Measurements from ENCODE around the gene SMG5.

The SMG5 gene

DNA sequence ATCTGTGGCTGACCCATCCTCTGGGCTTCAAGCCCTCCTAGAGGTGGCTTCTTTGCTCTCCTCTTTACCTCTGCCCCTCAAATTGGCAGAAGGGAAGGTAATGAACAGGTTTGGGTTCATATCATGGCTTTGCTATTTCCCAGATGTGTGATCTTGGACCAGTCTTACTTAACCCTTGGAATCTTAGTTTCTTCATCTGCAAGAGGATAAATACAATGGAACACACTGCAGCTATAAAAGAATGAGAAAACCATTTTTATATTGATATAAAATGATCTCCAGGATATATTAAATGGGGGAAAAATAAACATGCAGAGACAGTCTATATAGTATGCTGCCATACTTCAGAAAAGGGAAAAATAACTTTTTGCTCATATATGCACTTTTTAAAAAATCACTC, 7.2 kb upstream of the SMG5 start:
- DNase-seq, result no peak
- H3K27ac Mint-ChIP-seq, result no peak overlapping the region
- peaks cover 55% of the 10 kb centered on the region for H3K36me3 Mint-ChIP-seq (ENCODE audit: low read depth)
- H3K9me3 Mint-ChIP-seq, result no peaks in the 10 kb centered on the region
- H3K27me3 Mint-ChIP-seq, result no peaks in the 10 kb centered on the region
- peaks cover 12% of the 10 kb centered on the region for H3K4me1 Mint-ChIP-seq (ENCODE audit: low read depth)
- H3K4me3 Mint-ChIP-seq, result no peak overlapping the region

DNA sequence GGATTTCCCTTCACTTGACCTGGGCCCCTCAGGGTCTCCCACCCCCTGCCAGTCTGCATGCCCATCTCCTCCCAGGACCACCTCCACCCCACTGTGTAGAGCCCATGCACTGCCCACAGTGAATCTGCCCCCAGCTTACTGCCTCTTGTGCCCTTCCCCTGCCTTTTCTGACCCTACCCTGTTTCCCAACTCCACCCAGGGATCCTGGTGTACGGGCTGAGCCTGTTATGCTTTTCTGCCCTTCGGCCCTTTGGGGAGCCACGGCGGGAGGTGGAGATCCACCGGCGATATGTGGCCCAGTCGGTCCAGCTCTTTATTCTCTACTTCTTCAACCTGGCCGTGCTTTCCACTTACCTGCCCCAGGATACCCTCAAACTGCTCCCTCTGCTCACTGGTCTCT, 3.4 kb upstream of the SMG5 start:
- no peaks in the 10 kb centered on the region for H3K27me3 Mint-ChIP-seq
- H3K9me3 Mint-ChIP-seq, result no peaks in the 10 kb centered on the region
- H3K36me3 Mint-ChIP-seq (ENCODE audit: low read depth), result peaks cover 65% of the 10 kb centered on the region
- peak overlapping the region; percentile 40 for H3K27ac Mint-ChIP-seq
- no peak overlapping the region for H3K4me3 Mint-ChIP-seq
- peaks cover 24% of the 10 kb centered on the region for H3K4me1 Mint-ChIP-seq (ENCODE audit: low read depth)
- no peak for DNase-seq

DNA sequence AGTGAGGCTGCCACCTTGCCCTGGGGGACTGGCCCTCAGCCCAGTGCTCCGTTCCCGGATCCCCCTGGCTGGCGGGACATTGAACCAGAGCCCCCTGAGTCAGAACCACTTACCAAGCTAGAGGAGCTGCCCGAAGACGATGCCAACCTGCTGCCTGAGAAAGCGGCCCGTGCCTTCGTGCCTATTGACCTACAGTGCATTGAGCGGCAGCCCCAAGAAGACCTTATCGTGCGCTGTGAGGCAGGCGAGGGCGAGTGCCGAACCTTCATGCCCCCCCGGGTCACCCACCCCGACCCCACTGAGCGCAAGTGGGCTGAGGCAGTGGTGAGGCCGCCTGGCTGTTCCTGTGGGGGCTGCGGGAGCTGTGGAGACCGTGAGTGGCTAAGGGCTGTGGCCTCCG, 2.8 kb upstream of the SMG5 start:
- no peaks in the 10 kb centered on the region for H3K9me3 Mint-ChIP-seq
- no peak for DNase-seq
- H3K4me3 Mint-ChIP-seq, result no peak overlapping the region
- H3K27ac Mint-ChIP-seq, result no peak overlapping the region
- H3K36me3 Mint-ChIP-seq (ENCODE audit: low read depth), result peaks cover 68% of the 10 kb centered on the region
- peaks cover 30% of the 10 kb centered on the region for H3K4me1 Mint-ChIP-seq (ENCODE audit: low read depth)
- H3K27me3 Mint-ChIP-seq, result no peaks in the 10 kb centered on the region

DNA sequence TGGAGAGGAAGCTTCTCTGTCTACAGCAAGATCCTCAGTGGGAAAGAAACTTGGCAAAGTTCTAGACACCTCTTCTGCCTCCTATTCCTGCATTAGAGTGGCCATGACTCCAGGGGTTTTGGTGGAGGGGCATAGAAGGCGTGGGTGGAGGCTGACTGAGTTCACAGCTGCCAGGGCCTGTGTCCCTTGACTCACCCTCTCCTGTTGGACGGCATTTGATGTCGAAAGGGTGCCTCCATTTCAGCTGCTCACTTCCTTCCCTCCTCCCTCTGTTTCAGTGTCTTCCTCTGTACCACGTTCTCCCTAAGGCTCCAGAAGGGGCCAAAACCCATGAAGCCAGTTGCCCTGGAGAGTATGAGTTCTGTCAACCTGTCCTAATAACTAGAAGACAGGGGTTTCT, 2.1 kb upstream of the SMG5 start:
- Mint-ChIP-seq H3K4me3 (no peak overlapping the region), H3K4me1 (ENCODE audit: low read depth) (peaks cover 35% of the 10 kb centered on the region), H3K36me3 (ENCODE audit: low read depth) (peaks cover 68% of the 10 kb centered on the region), H3K27me3 (no peaks in the 10 kb centered on the region), H3K27ac (no peak overlapping the region), H3K9me3 (no peaks in the 10 kb centered on the region)
- DNase-seq, result no peak

DNA sequence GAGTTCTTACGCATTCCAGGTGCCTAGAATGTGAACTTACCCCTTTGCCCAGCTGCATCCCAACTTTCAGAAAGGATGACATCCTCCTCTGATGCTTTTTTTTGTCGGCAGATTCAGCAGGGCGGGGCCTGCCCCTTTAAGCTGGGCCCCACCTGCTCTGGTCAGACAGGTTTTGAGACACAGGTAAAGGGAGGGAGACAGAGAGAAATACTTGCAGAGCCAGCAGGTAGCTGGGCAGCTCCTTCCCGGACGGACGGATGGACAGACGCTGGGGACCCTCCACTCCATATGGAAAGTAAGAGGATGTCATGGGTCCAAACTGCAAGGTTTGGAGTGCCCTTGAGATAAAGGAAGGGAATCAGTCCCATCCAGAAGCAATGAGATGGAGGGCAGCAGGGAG, 1.5 kb upstream of the SMG5 start, which contains the start of gene TMEM79:
TMEM79 (plus strand) TSS at position 214 of the 400 bp plus-strand sequence. CDS start 902 bp downstream, outside the sequence.
- peaks cover 39% of the 10 kb centered on the region for H3K4me1 Mint-ChIP-seq (ENCODE audit: low read depth)
- H3K4me3 Mint-ChIP-seq, result peak within 1 kb of the TSS; percentile 88

DNA sequence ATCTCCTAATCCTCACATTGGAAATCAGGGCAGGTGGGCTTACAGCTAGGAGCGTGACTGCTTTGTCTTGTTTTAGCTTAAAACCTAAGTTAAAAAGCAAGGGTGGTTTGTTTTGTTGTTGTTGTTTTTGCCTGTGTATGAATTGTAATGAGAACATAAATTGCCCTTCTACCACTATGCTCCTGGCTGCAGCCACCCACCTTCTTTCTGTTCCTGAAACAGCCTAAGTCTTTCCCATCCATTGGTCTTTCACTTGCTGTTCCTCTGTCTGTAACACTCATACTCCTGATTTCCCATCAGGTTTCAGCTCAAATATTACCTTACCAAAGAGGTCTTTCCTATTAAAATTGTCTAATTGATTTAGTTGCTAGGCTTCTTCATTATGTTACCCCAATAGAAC, 896 bp upstream of the SMG5 start:
- Mint-ChIP-seq H3K27me3 (no peaks in the 10 kb centered on the region), H3K4me1 (ENCODE audit: low read depth) (peaks cover 39% of the 10 kb centered on the region), H3K27ac (peak overlapping the region; percentile 94), H3K9me3 (no peaks in the 10 kb centered on the region), H3K36me3 (ENCODE audit: low read depth) (peaks cover 72% of the 10 kb centered on the region), H3K4me3 (peak overlapping the region; percentile 88)
- no peak for DNase-seq

More for the DNA sequence above, 1.5 kb upstream of the SMG5 start, which contains the start of gene TMEM79:
- no peaks in the 10 kb centered on the region for H3K9me3 Mint-ChIP-seq
- H3K36me3 Mint-ChIP-seq (ENCODE audit: low read depth), result peaks cover 71% of the 10 kb centered on the region
- H3K27me3 Mint-ChIP-seq, result no peaks in the 10 kb centered on the region
- DNase-seq, result no peak
- H3K27ac Mint-ChIP-seq, result peak within 1 kb of the TSS; percentile 94

DNA sequence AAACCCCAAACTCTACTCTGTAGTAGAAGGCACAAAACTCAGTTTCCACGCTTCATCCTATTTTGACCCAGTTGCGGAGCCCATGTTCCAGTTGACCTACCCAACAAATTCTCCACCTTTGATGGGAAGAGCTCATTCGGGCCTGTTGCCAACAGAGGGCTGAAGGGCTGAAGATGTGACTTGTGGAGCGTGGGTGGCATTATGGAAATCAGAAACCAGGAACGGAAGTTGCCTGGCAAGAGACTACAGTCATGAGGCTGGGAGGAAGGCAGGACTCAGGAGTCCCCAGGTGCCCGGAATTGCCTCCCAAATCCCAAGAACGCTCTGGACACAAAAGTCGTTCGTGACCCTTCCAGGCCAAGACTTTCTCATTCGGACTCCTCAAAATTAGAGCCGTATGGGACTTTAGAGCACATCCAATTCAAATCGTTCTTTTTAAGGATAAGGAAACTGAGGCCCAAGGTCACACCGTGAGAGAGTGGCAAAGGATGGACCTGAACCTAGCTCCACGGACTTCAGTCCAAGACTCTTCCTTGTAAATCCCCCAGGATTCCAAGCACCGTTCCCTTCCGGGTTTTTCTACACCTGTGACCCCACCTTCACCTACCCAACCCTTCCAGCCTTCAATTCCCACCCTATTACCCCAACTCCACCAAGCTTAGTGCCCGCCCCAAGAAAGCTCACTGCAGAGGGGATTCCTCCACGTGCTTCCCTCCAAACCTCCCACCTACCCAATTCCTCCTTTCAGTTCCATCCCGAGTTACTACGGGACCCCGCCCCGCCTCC, 739 bp downstream of the SMG5 start:
- DNase-seq, result peak; percentile 49
- Mint-ChIP-seq H3K27ac (peak overlapping the region; percentile 94), H3K27me3 (no peaks in the 10 kb centered on the region), H3K36me3 (ENCODE audit: low read depth) (peaks cover 83% of the 10 kb centered on the region), H3K4me1 (ENCODE audit: low read depth) (peaks cover 39% of the 10 kb centered on the region), H3K4me3 (peak overlapping the region; percentile 88), H3K9me3 (no peaks in the 10 kb centered on the region)

DNA sequence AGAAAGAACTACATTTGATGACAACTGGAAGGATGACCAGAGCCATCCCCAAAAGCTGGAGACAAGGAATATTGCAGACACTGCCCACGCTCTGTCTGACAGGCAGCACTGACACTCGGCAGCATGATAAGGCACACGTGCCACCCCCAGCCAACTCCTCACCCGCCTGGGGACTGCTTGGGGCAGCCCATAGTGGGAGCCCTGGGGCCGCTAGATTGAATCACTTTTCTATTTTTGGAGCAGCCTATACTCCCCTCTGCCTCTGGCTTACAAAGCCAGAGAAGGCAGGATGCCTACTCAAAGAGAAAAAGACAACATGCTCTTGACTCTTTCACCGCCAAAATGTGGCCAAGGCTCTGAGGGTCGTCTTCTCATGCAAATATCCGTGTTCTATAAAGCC, 1.3 kb downstream of the SMG5 start:
- peaks cover 39% of the 10 kb centered on the region for H3K4me1 Mint-ChIP-seq (ENCODE audit: low read depth)
- peak overlapping the region; percentile 94 for H3K27ac Mint-ChIP-seq
- DNase-seq, result peak; percentile 62
- no peaks in the 10 kb centered on the region for H3K9me3 Mint-ChIP-seq
- H3K36me3 Mint-ChIP-seq (ENCODE audit: low read depth), result peaks cover 85% of the 10 kb centered on the region
- no peaks in the 10 kb centered on the region for H3K27me3 Mint-ChIP-seq
- peak overlapping the region; percentile 88 for H3K4me3 Mint-ChIP-seq

DNA sequence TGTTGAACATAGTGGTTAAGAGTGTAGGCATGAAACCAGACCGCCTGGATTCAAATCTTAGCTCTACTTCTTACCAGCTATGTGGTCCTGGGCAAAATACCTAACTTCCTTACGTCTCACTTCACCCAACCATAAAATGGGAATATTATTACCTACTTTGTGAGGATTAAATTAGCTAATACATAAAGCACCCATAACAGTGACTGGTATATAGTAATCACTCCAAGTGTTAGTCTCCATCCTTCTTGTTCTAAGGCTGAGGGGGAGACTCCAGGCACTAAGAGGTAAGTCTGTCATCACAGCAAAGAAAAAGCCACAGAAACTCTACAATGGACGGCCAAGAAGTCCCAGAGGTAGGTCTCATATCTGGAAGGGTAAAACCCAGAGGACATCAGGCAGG, 2.8 kb downstream of the SMG5 start:
- Mint-ChIP-seq H3K9me3 (no peaks in the 10 kb centered on the region), H3K4me1 (ENCODE audit: low read depth) (peaks cover 36% of the 10 kb centered on the region), H3K27me3 (no peaks in the 10 kb centered on the region), H3K36me3 (ENCODE audit: low read depth) (peaks cover 85% of the 10 kb centered on the region), H3K27ac (peak overlapping the region; percentile 94), H3K4me3 (peak overlapping the region; percentile 88)
- DNase-seq, result no peak

DNA sequence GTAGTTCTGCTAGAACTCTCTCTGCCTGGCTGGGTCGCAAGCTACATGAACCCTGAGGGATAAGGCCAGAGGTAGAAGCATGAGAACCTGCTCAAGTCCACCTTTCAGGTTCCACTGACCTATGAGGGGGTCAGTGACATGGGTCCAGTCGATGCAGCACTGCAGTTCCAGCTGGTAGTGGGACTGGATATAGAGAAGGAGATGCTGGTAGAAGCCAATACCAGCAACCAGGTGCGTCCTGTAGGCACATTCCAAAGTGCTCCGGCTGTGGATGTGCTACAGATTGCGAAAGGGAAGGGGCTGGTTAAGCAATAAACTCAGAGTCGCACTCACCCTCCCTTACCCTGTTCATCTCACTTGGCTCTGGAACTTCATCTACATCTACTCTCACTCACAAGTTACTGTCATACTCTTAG, 5.7 kb downstream of the SMG5 start:
- Mint-ChIP-seq H3K27me3 (no peaks in the 10 kb centered on the region), H3K4me1 (ENCODE audit: low read depth) (peaks cover 21% of the 10 kb centered on the region), H3K9me3 (no peaks in the 10 kb centered on the region), H3K36me3 (ENCODE audit: low read depth) (peaks cover 99% of the 10 kb centered on the region), H3K4me3 (no peak overlapping the region), H3K27ac (no peak overlapping the region)
- DNase-seq, result no peak

DNA sequence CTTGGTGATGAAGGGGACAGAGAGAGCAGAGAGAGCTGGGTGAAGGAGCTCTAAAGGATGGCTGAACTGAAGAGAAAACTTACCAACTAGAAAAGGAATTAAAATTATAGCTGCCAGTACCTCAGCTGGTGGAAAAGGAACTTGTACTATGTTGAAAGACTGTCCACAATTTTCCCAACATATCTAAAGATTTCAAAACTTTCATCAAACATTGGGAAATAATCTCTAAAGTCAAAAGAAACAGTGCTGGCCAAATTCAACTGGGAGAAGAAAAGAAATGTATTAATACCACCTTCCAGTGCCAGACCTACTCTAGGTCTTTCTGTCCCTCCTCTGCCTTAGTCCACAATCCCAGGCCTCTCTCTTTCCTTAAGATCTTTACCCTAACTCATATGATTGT, 6.1 kb downstream of the SMG5 start:
- peaks cover 20% of the 10 kb centered on the region for H3K4me1 Mint-ChIP-seq (ENCODE audit: low read depth)
- H3K27me3 Mint-ChIP-seq, result no peaks in the 10 kb centered on the region
- H3K4me3 Mint-ChIP-seq, result no peak overlapping the region
- H3K9me3 Mint-ChIP-seq, result no peaks in the 10 kb centered on the region
- H3K36me3 Mint-ChIP-seq (ENCODE audit: low read depth), result peaks cover 99% of the 10 kb centered on the region
- H3K27ac Mint-ChIP-seq, result peak overlapping the region; percentile 29
- no peak for DNase-seq

DNA sequence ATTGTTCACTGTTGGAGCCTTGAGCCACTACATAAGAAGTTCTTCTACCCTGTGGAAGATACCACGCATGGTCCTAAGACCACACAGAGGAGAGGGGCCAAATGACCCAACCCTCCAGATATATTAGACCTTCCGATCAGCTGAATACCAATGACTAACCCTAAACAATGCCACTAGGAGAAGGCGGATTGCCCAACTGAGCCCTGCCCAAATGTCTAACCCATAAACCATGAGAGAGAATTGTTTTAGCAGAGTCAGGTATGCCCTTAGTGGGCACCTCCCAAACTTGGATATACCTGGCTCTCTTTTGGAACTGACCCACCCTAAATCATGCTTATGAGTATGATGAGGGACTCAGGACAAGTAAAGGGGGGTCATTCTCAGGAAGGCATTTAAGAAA, 12.3 kb downstream of the SMG5 start:
- no peaks in the 10 kb centered on the region for H3K4me1 Mint-ChIP-seq (ENCODE audit: low read depth)
- no peak overlapping the region for H3K4me3 Mint-ChIP-seq
- H3K9me3 Mint-ChIP-seq, result no peaks in the 10 kb centered on the region
- no peak overlapping the region for H3K27ac Mint-ChIP-seq
- H3K27me3 Mint-ChIP-seq, result no peaks in the 10 kb centered on the region
- peaks cover 95% of the 10 kb centered on the region for H3K36me3 Mint-ChIP-seq (ENCODE audit: low read depth)
- no peak for DNase-seq

DNA sequence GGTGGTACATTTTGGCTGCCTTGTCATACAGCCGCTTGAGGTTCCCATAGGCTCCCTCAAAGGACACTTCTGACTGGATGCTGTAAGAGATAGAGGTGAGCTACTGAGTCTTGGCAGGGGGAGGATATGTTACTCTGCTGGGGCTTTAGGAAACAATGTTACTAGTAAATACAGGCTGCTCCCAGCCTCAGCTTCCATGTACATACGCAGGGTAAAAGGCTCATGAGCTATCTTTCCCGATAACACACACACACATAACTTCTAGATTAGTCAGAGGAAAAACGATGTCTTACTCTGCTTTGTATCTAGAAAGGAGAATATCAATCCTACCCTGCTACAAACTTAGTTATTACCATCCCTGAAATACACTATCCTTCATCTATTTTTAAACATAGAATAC, 14.3 kb downstream of the SMG5 start:
- DNase-seq, result no peak
- H3K9me3 Mint-ChIP-seq, result no peaks in the 10 kb centered on the region
- H3K27me3 Mint-ChIP-seq, result no peaks in the 10 kb centered on the region
- peaks cover 93% of the 10 kb centered on the region for H3K36me3 Mint-ChIP-seq (ENCODE audit: low read depth)
- peaks cover 5% of the 10 kb centered on the region for H3K4me1 Mint-ChIP-seq (ENCODE audit: low read depth)
- H3K27ac Mint-ChIP-seq, result no peak overlapping the region
- H3K4me3 Mint-ChIP-seq, result no peak overlapping the region

DNA sequence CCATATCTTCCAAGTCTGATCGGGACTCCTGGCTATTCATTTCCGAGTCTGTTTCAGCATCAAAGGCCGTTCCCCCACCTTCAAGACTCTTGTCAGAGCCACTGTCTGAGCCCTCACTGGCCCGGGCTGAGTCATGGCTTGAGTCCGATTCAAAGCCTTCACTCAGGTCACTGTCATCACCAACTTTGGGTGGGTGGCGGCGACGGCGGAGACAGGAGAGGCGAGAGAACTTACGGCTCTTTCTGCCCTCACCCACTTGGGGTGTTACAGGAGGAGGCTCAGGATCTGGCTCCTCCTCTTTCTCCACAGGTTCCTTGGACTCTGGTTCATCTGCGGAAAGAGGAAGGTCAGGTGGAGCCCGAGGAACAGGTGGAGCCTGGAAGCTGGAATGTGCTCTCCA, 16.6 kb downstream of the SMG5 start:
- H3K4me3 Mint-ChIP-seq, result no peak overlapping the region
- H3K4me1 Mint-ChIP-seq (ENCODE audit: low read depth), result peaks cover 15% of the 10 kb centered on the region
- DNase-seq, result no peak
- H3K36me3 Mint-ChIP-seq (ENCODE audit: low read depth), result peaks cover 92% of the 10 kb centered on the region
- no peaks in the 10 kb centered on the region for H3K9me3 Mint-ChIP-seq
- H3K27ac Mint-ChIP-seq, result no peak overlapping the region
- H3K27me3 Mint-ChIP-seq, result no peaks in the 10 kb centered on the region

DNA sequence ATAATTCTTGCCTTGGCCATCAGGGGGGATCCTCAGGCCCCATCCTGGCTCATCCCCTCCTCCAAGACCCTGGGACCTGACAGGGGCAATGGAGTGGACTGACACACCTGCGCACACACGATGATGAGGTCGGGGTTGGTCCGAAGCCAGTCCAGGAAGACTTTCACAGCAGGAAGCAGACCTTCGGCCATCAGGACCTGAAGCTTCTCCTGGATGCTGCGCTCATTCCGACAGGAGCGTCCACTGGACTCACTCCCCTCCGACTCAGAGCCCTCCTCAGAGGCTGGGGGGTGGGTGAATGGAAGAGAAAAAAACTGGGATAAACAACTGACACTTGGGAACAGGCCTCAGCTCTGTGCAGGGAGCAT, 19.4 kb downstream of the SMG5 start:
- peaks cover 15% of the 10 kb centered on the region for H3K4me1 Mint-ChIP-seq (ENCODE audit: low read depth)
- H3K9me3 Mint-ChIP-seq, result no peaks in the 10 kb centered on the region
- H3K36me3 Mint-ChIP-seq (ENCODE audit: low read depth), result peaks cover 96% of the 10 kb centered on the region
- no peak overlapping the region for H3K27ac Mint-ChIP-seq
- no peak overlapping the region for H3K4me3 Mint-ChIP-seq
- H3K27me3 Mint-ChIP-seq, result no peaks in the 10 kb centered on the region
- no peak for DNase-seq

Data from activated T-cell treated with anti-CD3 and anti-CD28 coated beads, Interleukin-2, amount 50 U/mL, for 24 hours (primary cell).